Sigmoid colon (tissue), 7 donors: ENCODE results near the gene RAPGEF5. TPM values are rescaled to one million over a fixed set of nuclear protein-coding genes. Genes with fewer than 3 reads are reported as not detected.

Experiments used
- DNase-seq: peaks from one replicate; pipeline ENCODE4 v3.0.0-alpha.2; 2019
- H3K27ac ChIP-seq, 4 donors: fragments of 200-600 bp; sonication (generic); one replicate each; pipeline ENCODE4 v1.5.1; 2016 to 2019; ENCODE audit warnings: mild to moderate bottlenecking in 1 of 4
- H3K27me3 ChIP-seq, 3 donors: fragments of 200-600 bp; sonication (generic); one replicate each; pipeline ENCODE4 v1.5.1; 2019; ENCODE audit warnings: mild to moderate bottlenecking in 1 of 3
- H3K36me3 ChIP-seq, 4 donors: fragments of 200-600 bp; sonication (generic); one replicate each; pipeline ENCODE4 v1.5.1; 2016 to 2019
- H3K4me1 ChIP-seq, 4 donors: fragments of 200-600 bp; sonication (generic); one replicate each; pipeline ENCODE4 v1.5.1; 2017 to 2019
- H3K4me3 ChIP-seq, 4 donors: fragments of 200-600 bp; sonication (generic); one replicate each; pipeline ENCODE4 v1.5.1; 2017 to 2019; ENCODE audit warnings: mild to moderate bottlenecking in 2 of 4, moderate library complexity in 1 of 4
- H3K9me3 ChIP-seq, 4 donors: fragments of 200-600 bp in 3 of 4; sonication (generic) in 3 of 4; one replicate each; pipeline versions ENCODE4 v1.5.1 to v1.6.1; 2013 to 2019
- CTCF ChIP-seq, 4 experiments: fragments of 450-650 bp in 3 of 4; fragments of 200-600 bp in 1 of 4; IDR thresholded peaks; one replicate each; pipeline ENCODE4 v1.5.1; 2016 to 2019; ENCODE audit warnings: antibody characterized with exemption in 4 of 4, mild to moderate bottlenecking in 3 of 4, moderate library complexity in 2 of 4
- EP300 ChIP-seq, 4 donors: sonication (generic); formaldehyde crosslinking; IDR thresholded peaks; one replicate each; pipeline ENCODE4 v1.6.1; 2017; ENCODE audit warnings: antibody characterized with exemption in 4 of 4
- POLR2A ChIP-seq, 2 donors: fragments of 450-650 bp; IDR thresholded peaks; one replicate each; pipeline ENCODE4 v1.6.1; 2016; ENCODE audit warnings: antibody characterized with exemption in 2 of 2, mild to moderate bottlenecking in 2 of 2, moderate library complexity in 2 of 2
- POLR2AphosphoS5 ChIP-seq, 4 donors: sonication (generic); formaldehyde crosslinking; IDR thresholded peaks; one replicate each; pipeline ENCODE4 v1.6.1; 2017; ENCODE audit warnings: antibody characterized with exemption in 4 of 4
- WGBS, 2 donors: extraction: QIAGEN DNeasy Blood & Tissue Kit; methylation state at CpG; one replicate each; pipeline ENCODE4 v1.1.7; 2013; 5-methylcytosine and 5-hydroxymethylcytosine counted together
- intact Hi-C: fragments of 100-400 bp; cut with DNase I; formaldehyde crosslinking; loops from one replicate; pipeline ENCODE4 v1.15.1; 2023
- polyA plus RNA-seq, 3 donors: library from polyadenylated mRNA; stranded (reverse); fragments of 200-250 nt; gene quantifications; one replicate each; pipeline ENCODE4 v1.2.3, GENCODE V29; 2013
- total RNA-seq, 4 donors: library from RNA; depleted of rRNA; stranded (reverse); fragments of >200 nt; gene quantifications; one replicate each; pipeline ENCODE4 v1.1.0, GENCODE V29; 2016
- donor health status: healthy with polysubstance abuse.
- donor health status: Bipolar disorder and iron deficiency.
- donor health status: healthy.

RAPGEF5 gene
- total and polyA plus RNA-seq, 7 donors = 6.0 to 17.9 (median 12.6) TPM

- Histone ChIP-seq H3K27ac (no peak overlapping the region), H3K4me3 (no peak overlapping the region), H3K27me3 (no peaks in the 10 kb centered on the region), H3K4me1 (peaks cover 0 to 9% (median 0%) of the 10 kb centered on the region in 4 donors), H3K36me3 (no peaks in the 10 kb centered on the region), H3K9me3 (no peaks in the 10 kb centered on the region)
- WGBS, 2 donors = 46 to 71% methylated on average over 4 of the region's 4 CpGs
- intact Hi-C loops = loop anchor here (1.0 to 10.0 kb wide), 2 partner anchors 144 to 378 kb away; no protein-coding TSS in a partner anchor
- no peak for TF ChIP-seq CTCF (IDR thresholded peaks at IDR 0.05)
- TF ChIP-seq EP300 (IDR thresholded peaks at IDR 0.05) = no peak
- no peak for TF ChIP-seq POLR2A (IDR thresholded peaks at IDR 0.05)
- no peak for TF ChIP-seq POLR2AphosphoS5 (IDR thresholded peaks at IDR 0.05)
- no peak for DNase-seq
These were observed 246.1 kb downstream of the RAPGEF5 start for GRCh38 chr7:22110881-22111280.

GRCh38 chr7:22110227-22110839 lies 246.6 kb downstream of the RAPGEF5 start:
- intact Hi-C loops = loop anchor here (1.0 to 10.0 kb wide), 2 partner anchors 144 to 379 kb away; no protein-coding TSS in a partner anchor
- Histone ChIP-seq H3K36me3 (no peaks in the 10 kb centered on the region), H3K4me1 (peaks cover 0 to 9% (median 0%) of the 10 kb centered on the region in 4 donors), H3K27ac (no peak overlapping the region), H3K4me3 (no peak overlapping the region), H3K27me3 (no peaks in the 10 kb centered on the region), H3K9me3 (no peaks in the 10 kb centered on the region)
- peak; percentile 78 for DNase-seq
- TF ChIP-seq CTCF (IDR thresholded peaks at IDR 0.05) = peak; percentile 67 to 74 (median 72)
- no peak for TF ChIP-seq EP300 (IDR thresholded peaks at IDR 0.05)
- 17 to 19% methylated on average over 6 of the region's 6 CpGs for WGBS, 2 donors

- Histone ChIP-seq H3K36me3 (no peaks in the 10 kb centered on the region), H3K4me3 (no peak overlapping the region), H3K4me1 (peaks cover 0 to 9% (median 0%) of the 10 kb centered on the region in 4 donors), H3K27me3 (no peaks in the 10 kb centered on the region), H3K9me3 (no peaks in the 10 kb centered on the region), H3K27ac (no peak overlapping the region)
- intact Hi-C loops = loop anchor here (1.0 to 10.0 kb wide), 3 partner anchors 145 to 380 kb away; no protein-coding TSS in a partner anchor
- no peak for TF ChIP-seq CTCF (IDR thresholded peaks at IDR 0.05)
- TF ChIP-seq EP300 (IDR thresholded peaks at IDR 0.05) = no peak
- TF ChIP-seq POLR2A (IDR thresholded peaks at IDR 0.05) = no peak
- TF ChIP-seq POLR2AphosphoS5 (IDR thresholded peaks at IDR 0.05) = no peak
- 64 to 76% methylated on average over 7 of the region's 7 CpGs for WGBS, 2 donors
- DNase-seq = no peak
These were observed 247.2 kb downstream of the RAPGEF5 start for GRCh38 chr7:22109761-22110160.

GRCh38 chr7:22108151-22108845 lies 248.7 kb downstream of the RAPGEF5 start:
- TF ChIP-seq POLR2AphosphoS5 (IDR thresholded peaks at IDR 0.05) = no peak
- TF ChIP-seq CTCF (IDR thresholded peaks at IDR 0.05) = no peak
- TF ChIP-seq POLR2A (IDR thresholded peaks at IDR 0.05) = no peak
- no peak for TF ChIP-seq EP300 (IDR thresholded peaks at IDR 0.05)
- no peaks in the 10 kb centered on the region for H3K27me3 ChIP-seq
- H3K4me3 ChIP-seq = no peak overlapping the region
- no peaks in the 10 kb centered on the region for H3K9me3 ChIP-seq
- no peak for DNase-seq
- intact Hi-C loops = loop anchor here (10.0 kb wide), 1 partner anchor 187 kb away; no protein-coding TSS in a partner anchor
- H3K36me3 ChIP-seq = no peaks in the 10 kb centered on the region
- no peak overlapping the region for H3K27ac ChIP-seq
- H3K4me1 ChIP-seq = peaks cover 0 to 9% (median 0%) of the 10 kb centered on the region in 4 donors
- WGBS, 2 donors = 75 to 83% methylated on average over 13 of the region's 13 CpGs
